Endothelial cell of umbilical vein (primary cell): ENCODE results near the gene SRP9. TPM values are rescaled to one million over a fixed set of nuclear protein-coding genes. Genes with fewer than 3 reads are reported as not detected.

ENCODE experiments used
- BruUV-seq: library from RNA; stranded (reverse); fragments of 400-500 nt; replicated peaks from 2 replicates; lab custom pipeline; 2021; lab: Mats Ljungman, UMichigan
- CTCF ChIA-PET: fragments of 300-600, 350-600 bp; sonication (Branson Sonifier 250); formaldehyde crosslinking; loops from one replicate; lab custom pipeline; 2021; ENCODE audit warnings: antibody characterized with exemption, inconsistent platforms; lab: Charles Lee
- POLR2A ChIA-PET: fragments of 300-600, 350-600 bp; sonication (Branson Sonifier 250); formaldehyde crosslinking; loops from one replicate; lab custom pipeline; 2021; ENCODE audit warnings: antibody characterized with exemption, inconsistent platforms; lab: Charles Lee
- DNase-seq: peaks from one replicate; pipeline ENCODE4 v3.0.0-alpha.2; 2011; ENCODE audit warnings: low read depth, low spot score
- FAIRE-seq: peaks from 2 replicates; lab custom pipeline; 2011; peaks lifted over from hg19 to GRCh38; lab: Jason Lieb, UNC
- H2AFZ ChIP-seq: 2 replicates; pipeline ENCODE4 v1.6.0; 2012; ENCODE audit warnings: low read depth, low read length, control low read depth, inconsistent platforms
- H3K27ac ChIP-seq: 2 replicates; pipeline ENCODE4 v1.5.1; 2011; ENCODE audit warnings: low read depth, mild to moderate bottlenecking, control low read depth, low read length, moderate library complexity; ENCODE audit not compliant: insufficient read depth
- H3K27me3 ChIP-seq, 2 experiments: 2 replicates each; pipeline versions ENCODE4 v1.6.0 to v1.6.1; 2011; ENCODE audit warnings: low read length in 2 of 2, mixed read lengths in 1 of 2; ENCODE audit not compliant: control insufficient read depth in 2 of 2, insufficient read depth in 2 of 2
- H3K36me3 ChIP-seq, 2 experiments: 2 replicates in 1 of 2; 3 replicates in 1 of 2; pipeline ENCODE4 v1.5.1; 2011; ENCODE audit warnings: low read length in 2 of 2, mild to moderate bottlenecking in 1 of 2, moderate library complexity in 1 of 2; ENCODE audit not compliant: control insufficient read depth in 2 of 2, insufficient read depth in 2 of 2; ENCODE audit errors: extremely low read depth in 1 of 2
- H3K4me1 ChIP-seq: 3 replicates; pipeline ENCODE4 v1.5.1; 2011; ENCODE audit warnings: mild to moderate bottlenecking, low read length; ENCODE audit not compliant: control insufficient read depth, insufficient read depth; ENCODE audit errors: extremely low read depth
- H3K4me2 ChIP-seq: 2 replicates; pipeline ENCODE4 v1.6.1; 2011; ENCODE audit warnings: low read length, control low read depth, mixed read lengths; ENCODE audit not compliant: insufficient read depth
- H3K4me3 ChIP-seq, 3 experiments: fragments of 200-600 bp in 1 of 3; sonication (generic), shearing (Covaris generic) in 1 of 3; replicated peaks in 1 of 3; 2 replicates each; pipeline ENCODE4 v1.5.1; 2011 to 2016; ENCODE audit warnings: control low read depth in 3 of 3, low read length in 3 of 3, mild to moderate bottlenecking in 2 of 3, inconsistent platforms in 1 of 3, low read depth in 1 of 3, moderate library complexity in 1 of 3; ENCODE audit not compliant: insufficient read depth in 1 of 3
- H3K79me2 ChIP-seq: 2 replicates; pipeline ENCODE4 v1.6.0; 2012; ENCODE audit warnings: low read length, inconsistent platforms; ENCODE audit not compliant: control insufficient read depth, insufficient read depth
- H3K9ac ChIP-seq: replicated peaks from 2 replicates; pipeline ENCODE3; 2011; ENCODE audit warnings: low read length, control low read depth; ENCODE audit not compliant: insufficient read depth; ENCODE audit errors: extremely low read depth
- H3K9me1 ChIP-seq: replicated peaks from 3 replicates; pipeline ENCODE4 v1.6.0; 2011; ENCODE audit warnings: mild to moderate bottlenecking, low read length; ENCODE audit not compliant: control insufficient read depth, insufficient read depth; ENCODE audit errors: extremely low read depth
- H3K9me3 ChIP-seq: replicated peaks from 2 replicates; pipeline ENCODE4 v1.5.1; 2012; ENCODE audit warnings: low read length, inconsistent platforms; ENCODE audit not compliant: control insufficient read depth, insufficient read depth
- H4K20me1 ChIP-seq: replicated peaks from 2 replicates; pipeline ENCODE3; 2011; ENCODE audit warnings: mild to moderate bottlenecking, low read length; ENCODE audit not compliant: control insufficient read depth, insufficient read depth; ENCODE audit errors: extremely low read depth
- GATA2 ChIP-seq: IDR thresholded peaks from 2 replicates; pipeline ENCODE4 v1.7.0; 2011; ENCODE audit warnings: low read depth, mild to moderate bottlenecking, moderate library complexity, mixed read lengths, low read length; ENCODE audit not compliant: insufficient read length, insufficient read depth
- JUN ChIP-seq: IDR thresholded peaks from 2 replicates; pipeline ENCODE4 v1.6.1; 2011; ENCODE audit warnings: borderline replicate concordance, low read depth; ENCODE audit not compliant: insufficient read length, insufficient read depth
- MYC ChIP-seq: IDR thresholded peaks from one replicate; pipeline ENCODE4 v1.6.1; 2011; ENCODE audit warnings: mild to moderate bottlenecking, low read depth, low read length
- POLR2A ChIP-seq: IDR thresholded peaks from 2 replicates; pipeline ENCODE4 v1.6.1; 2012; ENCODE audit warnings: low read depth, mild to moderate bottlenecking, control low read depth, low read length
- POLR2AphosphoS5 ChIP-seq: IDR thresholded peaks from 2 replicates; pipeline ENCODE4 v1.6.1; 2012; ENCODE audit warnings: low read depth, mild to moderate bottlenecking, control low read depth, low read length, moderate library complexity; ENCODE audit not compliant: insufficient read depth
- dilution Hi-C: fragments of 300-500 bp; cut with MboI; formaldehyde crosslinking; loops from one replicate; pipeline ENCODE4 v1.15.0; 2019; ENCODE audit warnings: low sequenced_read_pairs; ENCODE audit not compliant: extremely low pct_ligation_motif_present
- intact Hi-C: fragments of 100-400 bp; cut with micrococcal nuclease; formaldehyde crosslinking; loops from one replicate; pipeline ENCODE4 v1.10.0; 2022
- polyA plus RNA-seq, 4 experiments: library from polyadenylated mRNA; depleted of rRNA in 3 of 4; stranded (reverse) in 3 of 4; unstranded in 1 of 4; fragments of >200 nt; gene quantifications; 2 replicates each; pipeline versions ENCODE4 v1.2.1 to v1.2.3, GENCODE V29; 2011 to 2012; ENCODE audit warnings: missing spikeins in 1 of 4
- total RNA-seq: library from RNA; stranded (reverse); gene quantifications from 2 replicates; pipeline ENCODE4 v1.2.3, GENCODE V29; 2021
- TF ChIP-seq, protein P1 (sequence below): IDR thresholded peaks from 2 replicates; pipeline ENCODE4 v1.6.1; 2011; ENCODE audit not compliant: insufficient read depth, insufficient read length
- TF ChIP-seq, protein P2 (sequence below), 2 donors: IDR thresholded peaks; 1 replicate in 1 of 2; 2 replicates in 1 of 2; pipeline ENCODE4 v1.5.1; 2011; ENCODE audit warnings: low read length in 2 of 2, mild to moderate bottlenecking in 2 of 2, moderate library complexity in 2 of 2, control low read depth in 1 of 2, inconsistent platforms in 1 of 2, low read depth in 1 of 2; ENCODE audit not compliant: insufficient read depth in 1 of 2; ENCODE audit errors: extremely low read depth in 1 of 2

SRP9 gene
- total and polyA plus RNA-seq, 2 donors (not counting 3 experiments of a cell fraction or from before 2014, with no cell fraction given), result 283 to 384 TPM

DNA sequence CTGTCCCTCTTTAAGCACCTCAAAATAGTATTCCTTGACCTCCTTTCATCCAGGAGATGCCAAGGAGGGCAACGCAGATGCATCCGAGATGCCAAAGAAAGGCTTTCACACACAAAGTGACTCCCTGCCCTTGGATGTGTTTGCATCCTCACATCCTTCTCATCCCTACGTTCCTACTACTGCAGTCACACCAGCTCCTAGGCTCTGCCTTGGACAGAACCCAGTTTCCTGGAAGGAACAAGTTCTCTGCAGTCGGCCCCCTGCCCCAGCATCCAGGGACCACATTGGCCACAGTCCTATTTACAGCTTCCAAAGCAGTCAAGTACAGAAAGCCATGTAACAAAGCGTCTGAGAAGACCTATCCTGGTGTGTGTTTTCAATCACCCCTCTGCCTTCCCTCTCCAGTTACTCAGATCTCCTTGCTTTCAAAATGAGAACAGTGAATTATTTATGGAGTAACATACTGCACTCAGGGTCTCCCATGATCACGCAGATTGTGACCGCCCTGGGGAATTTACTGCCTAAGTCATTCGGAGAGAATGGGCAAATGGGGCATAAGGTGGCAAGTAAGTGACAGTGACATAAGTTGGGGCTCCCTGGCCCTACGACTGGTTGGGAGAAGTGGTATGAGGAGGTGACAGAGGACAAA, 21.8 kb upstream of the SRP9 start:
- intact Hi-C loops, result loop anchor here (1.0 kb wide), 2 partner anchors 8 to 100 kb away; no protein-coding TSS in a partner anchor
- Histone ChIP-seq H3K9me1 (no peaks in the 10 kb centered on the region), H3K27ac (peak overlapping the region; percentile 25), H3K4me3 (no peak overlapping the region), H2AFZ (no peak overlapping the region), H3K9me3 (no peaks in the 10 kb centered on the region), H3K4me2 (no peak overlapping the region), H3K9ac (no peak overlapping the region), H3K27me3 (no peaks in the 10 kb centered on the region), H3K79me2 (no peaks in the 10 kb centered on the region), H3K36me3 (no peaks in the 10 kb centered on the region), H3K4me1 (peaks cover 13% of the 10 kb centered on the region), H4K20me1 (no peaks in the 10 kb centered on the region)
- BruUV-seq, result no TSS peak
- DNase-seq (no peak), FAIRE-seq (peak; percentile 15)
- TF ChIP-seq JUN (no peak), GATA2 (no peak), MYC (no peak), POLR2AphosphoS5 (no peak), POLR2A (no peak)
- TF ChIP-seq, protein P1, sequence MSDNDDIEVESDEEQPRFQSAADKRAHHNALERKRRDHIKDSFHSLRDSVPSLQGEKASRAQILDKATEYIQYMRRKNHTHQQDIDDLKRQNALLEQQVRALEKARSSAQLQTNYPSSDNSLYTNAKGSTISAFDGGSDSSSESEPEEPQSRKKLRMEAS, result no peak
- TF ChIP-seq, protein P2, sequence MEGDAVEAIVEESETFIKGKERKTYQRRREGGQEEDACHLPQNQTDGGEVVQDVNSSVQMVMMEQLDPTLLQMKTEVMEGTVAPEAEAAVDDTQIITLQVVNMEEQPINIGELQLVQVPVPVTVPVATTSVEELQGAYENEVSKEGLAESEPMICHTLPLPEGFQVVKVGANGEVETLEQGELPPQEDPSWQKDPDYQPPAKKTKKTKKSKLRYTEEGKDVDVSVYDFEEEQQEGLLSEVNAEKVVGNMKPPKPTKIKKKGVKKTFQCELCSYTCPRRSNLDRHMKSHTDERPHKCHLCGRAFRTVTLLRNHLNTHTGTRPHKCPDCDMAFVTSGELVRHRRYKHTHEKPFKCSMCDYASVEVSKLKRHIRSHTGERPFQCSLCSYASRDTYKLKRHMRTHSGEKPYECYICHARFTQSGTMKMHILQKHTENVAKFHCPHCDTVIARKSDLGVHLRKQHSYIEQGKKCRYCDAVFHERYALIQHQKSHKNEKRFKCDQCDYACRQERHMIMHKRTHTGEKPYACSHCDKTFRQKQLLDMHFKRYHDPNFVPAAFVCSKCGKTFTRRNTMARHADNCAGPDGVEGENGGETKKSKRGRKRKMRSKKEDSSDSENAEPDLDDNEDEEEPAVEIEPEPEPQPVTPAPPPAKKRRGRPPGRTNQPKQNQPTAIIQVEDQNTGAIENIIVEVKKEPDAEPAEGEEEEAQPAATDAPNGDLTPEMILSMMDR (IDR thresholded peaks at IDR 0.05; ENCODE audit: extremely low read depth in 1 of 2, insufficient read depth in 1 of 2, low read depth in 1 of 2, low read length in 2 of 2), result no peak
- ChIA-PET POLR2A (interaction anchor here (1.0 kb wide), 1 partner anchor 78 kb away, joined by 3 read pairs; no protein-coding TSS in a partner anchor), CTCF (interaction anchor here (1.1 kb wide), 1 partner anchor 103 kb away, joined by 3 read pairs; the partner anchor contains the start of gene ENAH)
- dilution Hi-C loops, result no loop called here
